Psoas muscle (tissue), 8 donors: ENCODE results near the gene NF1. TPM values are rescaled to one million over a fixed set of nuclear protein-coding genes. Genes with fewer than 3 reads are reported as not detected.

ENCODE experiments used
- ATAC-seq, 4 donors: fragments of 200-7000 bp; cut with Tn5 transposase; one replicate each; pipeline ENCODE4 v1.9.1; 2020; ENCODE audit warnings: moderate library complexity in 3 of 4, mild to moderate bottlenecking in 2 of 4
- DNase-seq, 2 donors: peaks; one replicate each; pipeline ENCODE4 v3.0.0-alpha.2; 2020
- H3K27ac ChIP-seq: fragments of 200-600 bp; one replicate; pipeline ENCODE4 v1.8.0; 2022
- H3K27me3 ChIP-seq, 3 donors: fragments of 200-600 bp in 1 of 3; one replicate each; pipeline versions ENCODE4 v1.6.1 to v1.8.0; 2013 to 2022; ENCODE audit warnings: low read length in 2 of 3, mild to moderate bottlenecking in 2 of 3, moderate library complexity in 1 of 3; ENCODE audit not compliant: insufficient read depth in 3 of 3
- H3K36me3 ChIP-seq, 2 donors: fragments of 200-600 bp in 1 of 2; one replicate each; pipeline versions ENCODE4 v1.6.1 to v1.8.0; 2013 to 2022; ENCODE audit warnings: low read depth in 1 of 2, mild to moderate bottlenecking in 1 of 2, moderate library complexity in 1 of 2; ENCODE audit not compliant: insufficient read depth in 1 of 2
- H3K4me1 ChIP-seq: fragments of 200-600 bp; one replicate; pipeline ENCODE4 v1.8.0; 2022
- H3K4me3 ChIP-seq: fragments of 200-600 bp; one replicate; pipeline ENCODE4 v1.8.0; 2022; ENCODE audit warnings: mild to moderate bottlenecking
- H3K9me3 ChIP-seq: fragments of 200-600 bp; one replicate; pipeline ENCODE4 v1.8.0; 2022
- WGBS, 3 donors: extraction: QIAGEN DNeasy Blood & Tissue Kit; methylation state at CpG; one replicate each; pipeline versions ENCODE4 v1.1.6 to v1.1.7; 2013; 5-methylcytosine and 5-hydroxymethylcytosine counted together
- intact Hi-C, 2 donors: fragments of 100-400 bp; cut with DNase I; formaldehyde crosslinking; loops; one replicate each; pipeline versions ENCODE4 v1.11.0 to v1.14.2; 2022
- polyA plus RNA-seq, 3 donors: library from polyadenylated mRNA; stranded (reverse); fragments of 200-250 nt; gene quantifications; one replicate each; pipeline ENCODE4 v1.2.3, GENCODE V29; 2013
- total RNA-seq, 4 donors: library from RNA; stranded (reverse); fragmentation: NEBNext Ultra II Directional in 2 of 4; extraction: Animal tissue kit (Norgen Biotek cat#: 25700) in 2 of 4; gene quantifications; one replicate each; pipeline versions ENCODE4 v1.2.1 to v1.2.4, GENCODE V29; 2021 to 2023
- TF ChIP-seq, protein P1 (sequence below): fragments of 200-600 bp; IDR thresholded peaks from one replicate; pipeline ENCODE4 v1.8.0; 2022; ENCODE audit warnings: antibody characterized with exemption
- donor health status: healthy with polysubstance abuse.
- donor health status: DM: no; HTN: no; CAD: no; lungs with moderate emphysema.
- donor health status: Bipolar disorder and iron deficiency.
- donor health status: healthy.
- donor health status: DM: yes; HTN: yes; CAD: no.
- donor health status: DM: no; HTN: no; CAD: no.
- donor health status: DM: no; HTN: no; CAD: no.
- donor health status: DM: yes; HTN: yes; CAD: no.

NF1 gene
- total and polyA plus RNA-seq, 7 donors, result 3.5 to 35.5 (median 27.4) TPM

DNA sequence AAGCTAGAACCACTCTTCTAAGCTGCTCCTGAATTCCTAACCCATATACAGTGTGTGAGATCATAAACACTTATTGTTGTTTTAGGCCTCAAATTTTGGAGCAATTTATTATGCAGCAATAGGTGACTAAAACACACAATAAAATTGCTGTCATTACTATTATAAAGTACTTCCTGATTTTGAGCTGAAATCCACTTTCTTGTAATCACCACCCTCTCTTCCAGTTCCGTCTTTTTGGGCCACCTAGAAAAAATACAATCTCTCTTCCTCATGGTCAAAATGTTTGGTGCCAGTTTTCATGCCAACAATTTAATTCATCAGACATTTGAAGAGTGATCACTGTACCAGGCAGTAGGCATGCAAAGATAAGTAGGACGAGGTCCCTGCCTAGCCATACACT lies 43.3 kb upstream of the NF1 start:
- no peaks in the 10 kb centered on the region for H3K36me3 ChIP-seq
- no peak overlapping the region for H3K27ac ChIP-seq
- WGBS, 3 donors, result 88 to 93% (median 92%) methylated on average over 2 of the region's 2 CpGs
- H3K27me3 ChIP-seq, result no peaks in the 10 kb centered on the region
- ATAC-seq (no peak), DNase-seq (no peak)
- H3K9me3 ChIP-seq, result no peaks in the 10 kb centered on the region
- TF ChIP-seq, protein P1, sequence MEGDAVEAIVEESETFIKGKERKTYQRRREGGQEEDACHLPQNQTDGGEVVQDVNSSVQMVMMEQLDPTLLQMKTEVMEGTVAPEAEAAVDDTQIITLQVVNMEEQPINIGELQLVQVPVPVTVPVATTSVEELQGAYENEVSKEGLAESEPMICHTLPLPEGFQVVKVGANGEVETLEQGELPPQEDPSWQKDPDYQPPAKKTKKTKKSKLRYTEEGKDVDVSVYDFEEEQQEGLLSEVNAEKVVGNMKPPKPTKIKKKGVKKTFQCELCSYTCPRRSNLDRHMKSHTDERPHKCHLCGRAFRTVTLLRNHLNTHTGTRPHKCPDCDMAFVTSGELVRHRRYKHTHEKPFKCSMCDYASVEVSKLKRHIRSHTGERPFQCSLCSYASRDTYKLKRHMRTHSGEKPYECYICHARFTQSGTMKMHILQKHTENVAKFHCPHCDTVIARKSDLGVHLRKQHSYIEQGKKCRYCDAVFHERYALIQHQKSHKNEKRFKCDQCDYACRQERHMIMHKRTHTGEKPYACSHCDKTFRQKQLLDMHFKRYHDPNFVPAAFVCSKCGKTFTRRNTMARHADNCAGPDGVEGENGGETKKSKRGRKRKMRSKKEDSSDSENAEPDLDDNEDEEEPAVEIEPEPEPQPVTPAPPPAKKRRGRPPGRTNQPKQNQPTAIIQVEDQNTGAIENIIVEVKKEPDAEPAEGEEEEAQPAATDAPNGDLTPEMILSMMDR, result no peak
- intact Hi-C loops, result no loop called here
- H3K4me1 ChIP-seq, result no peaks in the 10 kb centered on the region
- no peak overlapping the region for H3K4me3 ChIP-seq

DNA sequence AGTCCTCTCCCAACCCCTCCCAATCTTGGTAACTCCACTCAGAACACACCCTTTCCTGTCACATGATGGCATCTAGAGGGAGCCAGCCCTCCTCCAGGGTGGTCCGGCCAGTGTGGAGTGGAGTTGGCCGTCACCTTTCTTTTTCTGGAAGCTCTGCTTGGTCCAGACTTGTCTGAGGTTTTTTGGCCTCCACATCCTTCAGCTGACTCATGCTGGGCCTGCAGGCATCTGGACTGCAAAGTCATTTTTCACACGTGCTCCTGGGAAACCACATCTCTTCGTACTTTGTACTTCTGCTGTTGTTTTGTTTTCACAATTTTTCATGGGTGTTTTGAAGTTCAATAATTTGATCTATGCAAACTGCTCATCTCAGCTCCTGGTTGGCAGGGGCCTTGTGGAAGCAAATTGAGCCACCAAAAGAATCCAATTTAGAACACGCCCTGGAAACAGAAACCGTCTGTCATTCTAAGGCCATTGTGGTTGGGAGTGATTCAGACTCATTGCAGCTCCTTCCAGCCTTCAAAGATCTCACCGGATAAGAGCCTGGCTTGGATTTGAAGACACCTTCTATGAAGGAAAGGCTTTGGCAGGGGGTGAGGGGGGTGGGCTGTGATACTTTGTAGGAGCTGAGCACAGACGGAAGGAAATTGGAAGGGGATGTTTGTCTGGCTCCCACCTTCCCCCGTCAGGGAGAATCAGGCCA lies 42.4 kb upstream of the NF1 start:
- H3K27ac ChIP-seq, result no peak overlapping the region

DNA sequence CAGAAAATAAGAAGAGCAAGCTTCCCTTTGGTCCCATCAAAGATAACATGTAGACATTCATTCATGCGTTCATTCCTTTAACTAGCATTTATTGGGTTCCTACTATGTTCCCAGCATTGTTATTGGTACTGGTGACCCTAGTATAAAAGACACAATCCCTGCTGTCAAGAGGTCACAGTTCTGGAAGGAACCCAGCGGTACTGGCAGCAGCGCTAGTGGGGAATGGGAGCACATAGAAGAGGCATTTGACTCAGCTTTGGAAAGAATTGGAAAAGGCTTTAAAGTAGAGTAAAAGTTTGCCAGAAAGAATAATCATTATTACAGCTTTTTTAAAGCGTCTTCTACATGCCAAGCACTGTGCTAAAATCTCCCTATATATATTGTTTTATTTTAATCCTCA lies 41.7 kb upstream of the NF1 start:
- intact Hi-C loops, result no loop called here
- Histone ChIP-seq H3K4me1 (no peaks in the 10 kb centered on the region), H3K4me3 (no peak overlapping the region), H3K36me3 (no peaks in the 10 kb centered on the region), H3K9me3 (no peaks in the 10 kb centered on the region), H3K27me3 (no peaks in the 10 kb centered on the region), H3K27ac (no peak overlapping the region)
- 91 to 96% (median 94%) methylated on average over 4 of the region's 4 CpGs for WGBS, 3 donors
- DNase-seq (no peak), ATAC-seq (no peak)
- TF ChIP-seq, protein P1, result no peak

More for the DNA sequence above, 42.4 kb upstream of the NF1 start:
- TF ChIP-seq, protein P1, result no peak
- H3K27me3 ChIP-seq, result no peaks in the 10 kb centered on the region
- ATAC-seq (peak; percentile 39 to 78 (median 66)), DNase-seq (peak; percentile 71 to 75)
- 49 to 62% (median 49%) methylated on average over 9 of the region's 9 CpGs for WGBS, 3 donors
- intact Hi-C loops, result no loop called here
- no peaks in the 10 kb centered on the region for H3K9me3 ChIP-seq
- H3K4me3 ChIP-seq, result no peak overlapping the region
- no peaks in the 10 kb centered on the region for H3K4me1 ChIP-seq
- H3K36me3 ChIP-seq, result no peaks in the 10 kb centered on the region

DNA sequence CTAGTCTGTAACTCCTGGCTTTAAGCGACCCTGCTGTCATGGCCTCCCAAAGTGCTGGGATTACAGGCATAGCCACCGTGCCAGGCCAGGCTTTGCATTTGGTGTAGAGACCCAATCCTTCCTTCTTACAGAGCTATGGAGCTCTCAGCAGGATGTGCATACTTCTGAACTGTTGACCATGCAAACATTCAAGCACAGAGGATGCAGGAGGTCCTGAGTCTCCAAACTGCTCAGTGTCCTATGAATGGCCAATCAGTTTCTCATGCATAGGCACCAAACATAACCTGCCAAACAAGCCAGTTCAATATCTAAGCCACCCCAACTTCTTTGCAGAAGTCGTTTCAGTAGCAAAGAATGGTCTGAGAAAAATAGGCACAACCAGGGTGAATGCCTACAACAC lies 40.0 kb upstream of the NF1 start:
- intact Hi-C loops, result no loop called here
- Histone ChIP-seq H3K4me3 (no peak overlapping the region), H3K27me3 (no peaks in the 10 kb centered on the region), H3K9me3 (no peaks in the 10 kb centered on the region), H3K4me1 (no peaks in the 10 kb centered on the region), H3K27ac (no peak overlapping the region), H3K36me3 (no peaks in the 10 kb centered on the region)
- no peak for ATAC-seq
- WGBS, 3 donors, result 76 to 89% (median 84%) methylated on average over 3 of the region's 3 CpGs
- TF ChIP-seq, protein P1, result no peak
- no peak for DNase-seq

DNA sequence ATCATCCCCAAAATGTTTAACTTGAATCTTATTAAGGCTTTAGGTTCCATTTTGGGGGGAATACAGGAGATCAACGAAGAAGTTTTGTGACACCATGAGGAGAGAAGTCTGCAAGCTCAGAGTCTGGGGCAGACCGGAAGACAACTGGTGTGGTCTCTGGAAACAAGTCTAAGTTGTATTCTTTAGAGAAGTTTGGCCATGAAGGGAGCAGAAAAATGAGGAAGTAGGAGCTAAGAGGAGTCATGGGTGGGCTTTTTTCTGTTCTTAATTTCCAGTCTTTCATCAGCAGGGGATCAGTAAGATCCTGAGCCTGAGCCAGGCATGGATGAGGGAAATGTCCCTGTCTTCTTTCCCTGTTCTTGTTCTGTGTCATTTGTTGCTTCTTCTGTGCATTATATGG lies 35.8 kb upstream of the NF1 start:
- no peaks in the 10 kb centered on the region for H3K9me3 ChIP-seq
- DNase-seq (no peak), ATAC-seq (no peak)
- H3K27me3 ChIP-seq, result no peaks in the 10 kb centered on the region
- no peaks in the 10 kb centered on the region for H3K36me3 ChIP-seq
- no peaks in the 10 kb centered on the region for H3K4me1 ChIP-seq
- TF ChIP-seq, protein P1, result no peak
- 77 to 90% (median 84%) methylated on average over 2 of the region's 2 CpGs for WGBS, 3 donors
- no peak overlapping the region for H3K4me3 ChIP-seq
- H3K27ac ChIP-seq, result no peak overlapping the region
- intact Hi-C loops, result no loop called here
